Neural cell (in vitro differentiated cells): ENCODE results near the gene RASSF4. TPM values are rescaled to one million over a fixed set of nuclear protein-coding genes. Genes with fewer than 3 reads are reported as not detected.

Experiments
- H2AFZ ChIP-seq: fragments of 200-600, 300-800 bp; sonication (generic), shearing (Covaris generic); 2 replicates; pipeline ENCODE4 v1.6.0; 2014; ENCODE audit warnings: low read depth, mild to moderate bottlenecking, antibody characterized with exemption, low read length, moderate library complexity
- H3F3A ChIP-seq: fragments of 200-600 bp; shearing (Covaris generic); 2 replicates; pipeline ENCODE4 v1.6.1; 2016; ENCODE audit warnings: mild to moderate bottlenecking, moderate library complexity, mixed read lengths, antibody characterized with exemption, low read length; ENCODE audit not compliant: insufficient read depth, poor library complexity, severe bottlenecking
- H3K27ac ChIP-seq: fragments of 200-600, 300-800 bp; sonication (generic), shearing (Covaris generic); 2 replicates; pipeline ENCODE4 v1.5.1; 2014; ENCODE audit warnings: mild to moderate bottlenecking, low read length, moderate library complexity
- H3K27me3 ChIP-seq: fragments of 300-800, 200-600 bp; sonication (generic), shearing (Covaris generic); 2 replicates; pipeline ENCODE4 v1.6.0; 2014; ENCODE audit warnings: mild to moderate bottlenecking, low read depth, low read length, moderate library complexity; ENCODE audit not compliant: insufficient read depth
- H3K36me3 ChIP-seq: fragments of 300-800, 200-600 bp; sonication (generic), shearing (Covaris generic); 2 replicates; pipeline ENCODE4 v1.5.1; 2014; ENCODE audit warnings: mild to moderate bottlenecking, antibody characterized with exemption, low read length, moderate library complexity; ENCODE audit not compliant: insufficient read depth
- H3K4me2 ChIP-seq: fragments of 300-800, 200-600 bp; sonication (generic), shearing (Covaris generic); 2 replicates; pipeline ENCODE4 v1.6.0; 2014; ENCODE audit warnings: mild to moderate bottlenecking, low read length
- H3K4me3 ChIP-seq: fragments of 300-800, 200-600 bp; sonication (generic), shearing (Covaris generic); 2 replicates; pipeline ENCODE4 v1.5.1; 2014; ENCODE audit warnings: mild to moderate bottlenecking, low read length, moderate library complexity
- H3K79me2 ChIP-seq: fragments of 200-600 bp; shearing (Covaris generic); replicated peaks from 2 replicates; pipeline ENCODE4 v1.6.0; 2014; ENCODE audit warnings: mild to moderate bottlenecking, low read length, moderate library complexity; ENCODE audit not compliant: insufficient read depth
- H3K9ac ChIP-seq: fragments of 300-800, 200-600 bp; sonication (generic), shearing (Covaris generic); 2 replicates; pipeline ENCODE4 v1.6.1; 2016; ENCODE audit warnings: mild to moderate bottlenecking, low read length, mixed read lengths
- H3K9me2 ChIP-seq: fragments of 200-600 bp; shearing (Covaris generic); 2 replicates; pipeline ENCODE4 v1.6.1; 2016; ENCODE audit warnings: mild to moderate bottlenecking, low read length, mixed read lengths; ENCODE audit not compliant: insufficient read depth
- H3K9me3 ChIP-seq: fragments of 200-600, 300-800 bp; sonication (generic), shearing (Covaris generic); 2 replicates; pipeline ENCODE4 v1.6.1; 2016; ENCODE audit warnings: mild to moderate bottlenecking, mixed run types, low read length, moderate library complexity, mixed read lengths
- H4K20me1 ChIP-seq: fragments of 200-600 bp; shearing (Covaris generic); 2 replicates; pipeline ENCODE4 v1.6.1; 2016; ENCODE audit warnings: mild to moderate bottlenecking, mixed run types; ENCODE audit not compliant: insufficient read depth
- CTCF ChIP-seq: fragments of 450-650 bp; IDR thresholded peaks from 2 replicates; pipeline ENCODE4 v1.5.1; 2014; ENCODE audit warnings: antibody characterized with exemption, mild to moderate bottlenecking, moderate library complexity; ENCODE audit not compliant: poor library complexity, severe bottlenecking
- EP300 ChIP-seq: fragments of 450-650 bp; conservative IDR thresholded peaks from 2 replicates; pipeline ENCODE4 v1.6.1; 2014; ENCODE audit warnings: antibody characterized with exemption, mild to moderate bottlenecking, moderate library complexity; ENCODE audit not compliant: poor library complexity, severe bottlenecking
- EZH2 ChIP-seq: fragments of 200-600, 300-800 bp; shearing (Covaris generic), sonication (generic); IDR thresholded peaks from 2 replicates; pipeline ENCODE4 v1.6.1; 2014; ENCODE audit warnings: antibody characterized with exemption, low read length, borderline replicate concordance, mild to moderate bottlenecking; ENCODE audit not compliant: insufficient read depth, poor library complexity, severe bottlenecking
- MXI1 ChIP-seq: fragments of 450-650 bp; conservative IDR thresholded peaks from 2 replicates; pipeline ENCODE4 v1.6.1; 2014; ENCODE audit warnings: antibody characterized with exemption, mild to moderate bottlenecking; ENCODE audit not compliant: poor library complexity, severe bottlenecking
- POLR2AphosphoS5 ChIP-seq: IDR thresholded peaks from 2 replicates; pipeline ENCODE4 v1.6.1; 2012
- RAD21 ChIP-seq: fragments of 450-650 bp; conservative IDR thresholded peaks from 2 replicates; pipeline ENCODE4 v1.6.1; 2014; ENCODE audit warnings: antibody characterized with exemption, mild to moderate bottlenecking, moderate library complexity
- REST ChIP-seq: IDR thresholded peaks from 2 replicates; pipeline ENCODE4 v1.6.1; 2012; ENCODE audit warnings: borderline replicate concordance
- SMC3 ChIP-seq: fragments of 450-650 bp; conservative IDR thresholded peaks from 2 replicates; pipeline ENCODE4 v1.6.1; 2014; ENCODE audit warnings: antibody characterized with exemption, mild to moderate bottlenecking, moderate library complexity; ENCODE audit not compliant: poor library complexity
- TAF1 ChIP-seq: IDR thresholded peaks from 2 replicates; pipeline ENCODE4 v1.6.1; 2012; ENCODE audit warnings: low read depth
- polyA plus RNA-seq: library from polyadenylated mRNA; depleted of rRNA; stranded (reverse); fragments of >200 nt; gene quantifications from 2 replicates; pipeline ENCODE4 v1.2.3, GENCODE V29; 2014

The RASSF4 gene
- polyA plus RNA-seq, 1 donor from 2014 or later: 10.2 TPM

- Histone ChIP-seq H4K20me1 (no peaks in the 10 kb centered on the region), H3K79me2 (no peaks in the 10 kb centered on the region), H3K4me3 (no peak overlapping the region), H3K9me2 (no peaks in the 10 kb centered on the region), H3K27ac (no peak overlapping the region), H3K4me2 (no peak overlapping the region), H3K9me3 (no peaks in the 10 kb centered on the region), H3K27me3 (no peaks in the 10 kb centered on the region), H2AFZ (no peak overlapping the region), H3F3A (no peaks in the 10 kb centered on the region), H3K9ac (no peak overlapping the region), H3K36me3 (no peaks in the 10 kb centered on the region)
- no peak for TF ChIP-seq RAD21
- TF ChIP-seq TAF1: no peak
- TF ChIP-seq SMC3: no peak
- TF ChIP-seq POLR2AphosphoS5: no peak
- TF ChIP-seq EP300: no peak
- no peak for TF ChIP-seq CTCF
- no peak for TF ChIP-seq MXI1
- TF ChIP-seq REST: no peak
- no peak for TF ChIP-seq EZH2
These were observed 9.0 kb upstream of the RASSF4 start for GRCh38 chr10:44950326-44951225.

GRCh38 chr10:44951576-44952226 is 7.9 kb upstream of the RASSF4 start:
- H3K27ac ChIP-seq: no peak overlapping the region
- H2AFZ ChIP-seq: no peak overlapping the region
- H3K9ac ChIP-seq: no peak overlapping the region
- no peak overlapping the region for H3K4me2 ChIP-seq
- H3K36me3 ChIP-seq: no peaks in the 10 kb centered on the region
- TF ChIP-seq RAD21 (no peak), CTCF (no peak), REST (no peak), POLR2AphosphoS5 (no peak), EZH2 (no peak), SMC3 (no peak), MXI1 (no peak), TAF1 (no peak), EP300 (no peak)
- H3K9me2 ChIP-seq: no peaks in the 10 kb centered on the region
- H3K27me3 ChIP-seq: no peaks in the 10 kb centered on the region
- no peaks in the 10 kb centered on the region for H3K9me3 ChIP-seq
- H3F3A ChIP-seq: no peaks in the 10 kb centered on the region
- no peaks in the 10 kb centered on the region for H4K20me1 ChIP-seq
- H3K79me2 ChIP-seq: no peaks in the 10 kb centered on the region
- no peak overlapping the region for H3K4me3 ChIP-seq
